K562 (cell line): ENCODE data around the gene KLRC2. TPM values are rescaled to one million over a fixed set of nuclear protein-coding genes. Genes with fewer than 3 reads are reported as not detected.

ENCODE experiments used
- ATAC-seq: fragments of 200-7000 bp; cut with Tn5 transposase; 3 replicates; pipeline ENCODE4 v1.9.1; 2020; ENCODE audit warnings: moderate library complexity
- BruUV-seq: library from RNA; stranded (reverse); fragments of 400-500 nt; replicated peaks from 2 replicates; lab custom pipeline; 2021; lab: Mats Ljungman, UMichigan
- CTCF ChIA-PET: fragments of 300-600 bp; formaldehyde crosslinking; extraction: SDS; loops from one replicate; lab custom pipeline; 2021; ENCODE audit warnings: low intra/inter-chr PET ratio; lab: Yijun Ruan, JAX
- POLR2A ChIA-PET: fragments of 300-600, 350-650 bp; sonication (Branson Sonifier 250); formaldehyde crosslinking; extraction: SDS; loops from one replicate; lab custom pipeline; 2021; ENCODE audit warnings: antibody characterized with exemption, inconsistent platforms; lab: Yijun Ruan, JAX
- DNase-seq, 4 experiments: peaks; one replicate each; pipeline versions ENCODE4 v3.0.0 to v3.0.0-alpha.2; 2011 to 2018; ENCODE audit warnings: low spot score in 3 of 4, mixed read lengths in 3 of 4; ENCODE audit errors: extremely low read depth in 1 of 4
- FAIRE-seq: peaks from 2 replicates; lab custom pipeline; 2011; peaks lifted over from hg19 to GRCh38; lab: Jason Lieb, UNC
- H2AFZ ChIP-seq: 2 replicates; pipeline ENCODE4 v1.6.0; 2011; ENCODE audit warnings: low read depth, low read length, control low read depth, inconsistent platforms
- H3K27ac ChIP-seq: fragments of 200-600 bp; 3 replicates; pipeline ENCODE4 v1.8.0; 2011; ENCODE audit warnings: low read depth, mild to moderate bottlenecking, control low read depth, inconsistent platforms, low read length, moderate library complexity, mixed read lengths; ENCODE audit errors: extremely low read depth
- H3K27me3 ChIP-seq, 2 experiments: fragments of 300-600 bp in 1 of 2; 2 replicates in 1 of 2; 3 replicates in 1 of 2; pipeline versions ENCODE4 v1.6.0 to v1.8.0; 2011; ENCODE audit warnings: inconsistent platforms in 2 of 2, low read length in 2 of 2, mild to moderate bottlenecking in 1 of 2, mixed read lengths in 1 of 2, moderate library complexity in 1 of 2; ENCODE audit not compliant: control insufficient read depth in 2 of 2, insufficient read depth in 2 of 2
- H3K36me3 ChIP-seq: fragments of 300-600 bp; 3 replicates; pipeline ENCODE4 v1.8.0; 2011; ENCODE audit warnings: mild to moderate bottlenecking, low read length, inconsistent platforms; ENCODE audit not compliant: control insufficient read depth, insufficient read depth
- H3K4me1 ChIP-seq, 2 experiments: fragments of 200-600 bp in 1 of 2; replicated peaks in 1 of 2; 2 replicates in 1 of 2; 3 replicates in 1 of 2; pipeline versions ENCODE4 v1.5.1 to v1.8.0; 2011; ENCODE audit warnings: inconsistent platforms in 2 of 2, low read length in 2 of 2, mild to moderate bottlenecking in 1 of 2, mixed read lengths in 1 of 2, moderate library complexity in 1 of 2; ENCODE audit not compliant: control insufficient read depth in 2 of 2, insufficient read depth in 2 of 2
- H3K4me2 ChIP-seq: 2 replicates; pipeline ENCODE4 v1.6.1; 2011; ENCODE audit warnings: low read length, control low read depth, inconsistent platforms, mixed read lengths; ENCODE audit not compliant: insufficient read depth
- H3K4me3 ChIP-seq: fragments of 200-600 bp; sonication (generic), shearing (Covaris generic); 2 replicates; pipeline ENCODE4 v1.5.1; 2016; ENCODE audit warnings: control low read depth, inconsistent platforms
- H3K79me2 ChIP-seq: fragments of 200-600 bp; 3 replicates; pipeline ENCODE4 v1.8.0; 2011; ENCODE audit warnings: low read length, inconsistent platforms; ENCODE audit not compliant: control insufficient read depth, insufficient read depth
- H3K9ac ChIP-seq, 2 experiments: 2 replicates each; pipeline versions ENCODE4 v1.6.0 to v1.6.1; 2011; ENCODE audit warnings: low read depth in 2 of 2, low read length in 2 of 2, control low read depth in 1 of 2, inconsistent platforms in 1 of 2, mild to moderate bottlenecking in 1 of 2, mixed read lengths in 1 of 2; ENCODE audit not compliant: insufficient read depth in 1 of 2
- H3K9me1 ChIP-seq: one replicate; pipeline ENCODE4 v1.6.0; 2011; ENCODE audit warnings: inconsistent platforms, mild to moderate bottlenecking, low read length, moderate library complexity; ENCODE audit not compliant: control insufficient read depth, insufficient read depth
- H3K9me3 ChIP-seq: replicated peaks from 2 replicates; pipeline ENCODE4 v1.5.1; 2011; ENCODE audit warnings: low read depth, low read length, inconsistent platforms; ENCODE audit not compliant: control insufficient read depth, insufficient read depth
- H4K20me1 ChIP-seq: replicated peaks from 2 replicates; pipeline ENCODE4 v1.6.1; 2011; ENCODE audit warnings: low read length, inconsistent platforms, mixed read lengths; ENCODE audit not compliant: control insufficient read depth, insufficient read depth
- ARID3A ChIP-seq: IDR thresholded peaks from 2 replicates; pipeline ENCODE4 v1.6.1; 2012; ENCODE audit warnings: low read depth, low read length, improper control_type of control experiment, borderline replicate concordance
- ETV1 ChIP-seq: fragments of 450-650 bp; conservative IDR thresholded peaks from 2 replicates; pipeline ENCODE4 v1.6.1; 2016; ENCODE audit warnings: missing genetic modification characterization, control low read depth, low read depth, missing compliant biosample characterization
- FOSL1 ChIP-seq: fragments of 200-800 bp; sonication (Bioruptor generic); conservative IDR thresholded peaks from 2 replicates; pipeline ENCODE4 v1.6.1; 2016; ENCODE audit warnings: missing genetic modification characterization, missing compliant biosample characterization
- GABPB1 ChIP-seq: sonication (generic); formaldehyde crosslinking; IDR thresholded peaks from 2 replicates; pipeline ENCODE4 v1.8.0; 2022; ENCODE audit warnings: mild to moderate bottlenecking, missing genetic modification reagents
- HDAC6 ChIP-seq: IDR thresholded peaks from 2 replicates; pipeline ENCODE4 v1.6.1; 2012; ENCODE audit warnings: low read depth, mild to moderate bottlenecking, control low read depth, inconsistent platforms, low read length, moderate library complexity
- HDGF ChIP-seq: fragments of 450-650 bp; IDR thresholded peaks from 2 replicates; pipeline ENCODE4 v1.6.1; 2016
- HEY1 ChIP-seq: fragments of 250-450 bp; sonication (Bioruptor Pico); IDR thresholded peaks from 2 replicates; pipeline ENCODE4 v1.5.0; 2020; ENCODE audit warnings: mild to moderate bottlenecking, moderate library complexity, borderline replicate concordance
- HMG20A ChIP-seq: fragments of 450-650 bp; formaldehyde crosslinking; conservative IDR thresholded peaks from 2 replicates; pipeline ENCODE4 v1.4.0; 2020; ENCODE audit warnings: mild to moderate bottlenecking, mixed read lengths
- MTA3 ChIP-seq: fragments of 450-650 bp; formaldehyde crosslinking; IDR thresholded peaks from 2 replicates; pipeline ENCODE4 v1.6.1; 2017; ENCODE audit warnings: mild to moderate bottlenecking, borderline replicate concordance
- NCOA2 ChIP-seq, 2 experiments: fragments of 450-650 bp; IDR thresholded peaks; 2 replicates each; pipeline ENCODE4 v1.6.1; 2018; ENCODE audit warnings: mild to moderate bottlenecking in 2 of 2, moderate library complexity in 1 of 2; ENCODE audit not compliant: partially characterized antibody in 2 of 2
- PHF8 ChIP-seq: fragments of 200-600 bp; sonication (generic); IDR thresholded peaks from 2 replicates; pipeline ENCODE4 v1.6.1; 2012; ENCODE audit warnings: mixed run types, mild to moderate bottlenecking, inconsistent platforms, low read length, moderate library complexity, borderline replicate concordance
- POLR2AphosphoS2 ChIP-seq: IDR thresholded peaks from 2 replicates; pipeline ENCODE4 v1.6.1; 2012; ENCODE audit warnings: low read length, improper control_type of control experiment
- RAD21 ChIP-seq, 2 experiments: fragments of 250-450 bp in 1 of 2; fragments of 450-650 bp in 1 of 2; sonication (Bioruptor Pico) in 1 of 2; formaldehyde crosslinking in 1 of 2; IDR thresholded peaks in 1 of 2; conservative IDR thresholded peaks in 1 of 2; 2 replicates each; pipeline versions ENCODE4 v1.4.0 to v1.8.0; 2020 to 2022; ENCODE audit warnings: mild to moderate bottlenecking in 2 of 2, moderate library complexity in 1 of 2
- RB1 ChIP-seq: fragments of 450-650 bp; IDR thresholded peaks from 2 replicates; pipeline ENCODE4 v1.6.1; 2017; ENCODE audit warnings: low read depth, mild to moderate bottlenecking
- TCF3 ChIP-seq: sonication (generic); formaldehyde crosslinking; IDR thresholded peaks from 2 replicates; pipeline ENCODE4 v1.4.0; 2020; ENCODE audit warnings: mild to moderate bottlenecking, missing genetic modification reagents
- TCF7 ChIP-seq: sonication (generic); IDR thresholded peaks from 2 replicates; pipeline ENCODE4 v1.6.1; 2016; ENCODE audit warnings: antibody characterized with exemption, borderline replicate concordance
- TEAD4 ChIP-seq, 2 experiments: sonication (generic) in 1 of 2; formaldehyde crosslinking in 1 of 2; IDR thresholded peaks; 2 replicates each; pipeline versions ENCODE4 v1.6.1 to v1.8.0; 2012 to 2022; ENCODE audit warnings: borderline replicate concordance in 1 of 2, inconsistent platforms in 1 of 2, low read length in 1 of 2, mild to moderate bottlenecking in 1 of 2, missing genetic modification reagents in 1 of 2
- ZC3H11A ChIP-seq: IDR thresholded peaks from 2 replicates; pipeline ENCODE4 v1.6.1; 2012; ENCODE audit warnings: low read depth, low read length, improper control_type of control experiment
- ZFP1 ChIP-seq: fragments of 450-650 bp; formaldehyde crosslinking; IDR thresholded peaks from 2 replicates; pipeline ENCODE4 v1.4.0; 2020; ENCODE audit warnings: mild to moderate bottlenecking, mixed read lengths
- ZNF3 ChIP-seq: fragments of 250-450 bp; sonication (Bioruptor Pico); IDR thresholded peaks from 2 replicates; pipeline ENCODE4 v1.5.0; 2021; ENCODE audit warnings: mild to moderate bottlenecking, moderate library complexity
- ZNF354B ChIP-seq: fragments of 250-450 bp; sonication (Bioruptor Pico); IDR thresholded peaks from 2 replicates; pipeline ENCODE4 v1.4.0; 2020
- ZNF655 ChIP-seq: fragments of 250-450 bp; sonication (Bioruptor Pico); IDR thresholded peaks from 2 replicates; pipeline ENCODE4 v1.5.0; 2021
- ZNF717 ChIP-seq: fragments of 250-450 bp; sonication (Bioruptor Pico); IDR thresholded peaks from 2 replicates; pipeline ENCODE4 v1.5.0; 2021
- WGBS: fragments of 100-300 bp; shearing (Covaris generic); methylation state at CpG from one replicate; pipeline ENCODE4 v1.1.6; 2016; ENCODE audit warnings: low coverage, mixed read lengths; ENCODE audit not compliant: insufficient coverage; ENCODE audit errors: missing lambda C conversion rate; 5-methylcytosine and 5-hydroxymethylcytosine counted together
- in situ Hi-C: fragments of 300-500 bp; cut with MboI; formaldehyde crosslinking; loops from 4 replicates; pipeline ENCODE4 v1.15.0; 2018; ENCODE audit warnings: inconsistent platforms, mixed read lengths
- intact Hi-C: fragments of 100-400 bp; cut with micrococcal nuclease; formaldehyde crosslinking; loops from 2 replicates; pipeline ENCODE4 v1.14.2; 2022
- polyA plus RNA-seq, 8 experiments: library from polyadenylated mRNA; depleted of rRNA in 4 of 8; stranded (reverse) in 5 of 8; unstranded in 3 of 8; fragments of >200 nt; fragmentation: Nextera tagmentation in 2 of 8; fragmentation: Illumina TruSeq in 1 of 8; extraction: Ambion mirVana in 2 of 8; extraction: Trizol in 1 of 8; gene quantifications; 2 replicates each; pipeline versions ENCODE4 v1.2.1 to v1.2.3, GENCODE V29; 2011 to 2014; ENCODE audit warnings: inconsistent platforms in 1 of 8, missing spikeins in 1 of 8
- total RNA-seq, 7 experiments: library from RNA; depleted of rRNA in 6 of 7; stranded (reverse); fragments of >200 nt in 6 of 7; fragmentation: Illumina TruSeq in 2 of 7; extraction: Trizol in 2 of 7; gene quantifications; 2 replicates each; pipeline versions ENCODE4 v1.2.1 to v1.2.3, GENCODE V29; 2011 to 2021; ENCODE audit warnings: low replicate concordance in 1 of 7

The KLRC2 gene
- total and polyA plus RNA-seq, 9 of the 15 experiments (the other 6 are each of a cell fraction or from before 2014, with no cell fraction given), result not detected

GRCh38 chr12:10409392-10409791 lies 26.4 kb downstream of the KLRC2 start, which contains the start of gene KLRC4:
Gene KLRC4 (minus strand): TSS chr12:10409757. CDS start chr12:10409575, 182 bp downstream.
- Histone ChIP-seq H3K9me1 (no peaks in the 10 kb centered on the region), H3K36me3 (no peaks in the 10 kb centered on the region), H3K27me3 (no peaks in the 10 kb centered on the region), H3K4me1 (peaks cover 0 to 3% of the 10 kb centered on the region in 2 experiments; a peak in 1 of 5 replicates), H3K4me3 (no peak within 1 kb of the TSS), H3K9me3 (no peaks in the 10 kb centered on the region), H2AFZ (peak within 1 kb of the TSS; percentile 53; the same call in 1 of the 2 replicates), H3K79me2 (no peaks in the 10 kb centered on the region), H4K20me1 (no peaks in the 10 kb centered on the region), H3K4me2 (no peak within 1 kb of the TSS), H3K9ac (no peak within 1 kb of the TSS), H3K27ac (no peak within 1 kb of the TSS)
- ATAC-seq (peak; percentile 90), DNase-seq (peak in 2 of 4 experiments; percentile 6 to 59), FAIRE-seq (peak; percentile 72)
- BruUV-seq, result no TSS peak
- ChIA-PET CTCF (no interaction called here), POLR2A (no interaction called here)
- WGBS, result 30% methylated on average over 1 of the region's 1 CpG
- intact Hi-C loops (no loop called here), in situ Hi-C loops (loop anchor here (5.0 kb wide), 1 partner anchor 48 kb away; no protein-coding TSS in a partner anchor)
- no peak for TF ChIP-seq PHF8
- no peak for TF ChIP-seq FOSL1 (tag)
- no peak for TF ChIP-seq HEY1 (CRISPR knock-in tag)
- no peak for TF ChIP-seq RB1
- no peak for TF ChIP-seq ZC3H11A
- no peak for TF ChIP-seq GABPB1 (CRISPR knock-in tag)
- no peak for TF ChIP-seq ETV1 (tag)
- TF ChIP-seq ZNF717 (CRISPR knock-in tag), result no peak
- TF ChIP-seq ZNF354B (CRISPR knock-in tag), result no peak
- TF ChIP-seq HDAC6, result no peak
- TF ChIP-seq HDGF, result no peak
- TF ChIP-seq RAD21 (CRISPR knock-in tag; conservative IDR thresholded peaks at IDR 0.05 in 1 of 2, IDR thresholded peaks at IDR 0.05 in 1 of 2), result 0 out of 4 replicates have a peak, but pooled peaks of 1 of the 2 experiments have one; percentile 9
- no peak for TF ChIP-seq HMG20A (CRISPR knock-in tag)
- TF ChIP-seq POLR2AphosphoS2, result no peak
- no peak for TF ChIP-seq MTA3
- TF ChIP-seq ZNF3, result no peak
- 0 out of 2 replicates have a peak, but pooled peaks have one; percentile 18 for TF ChIP-seq ARID3A
- 0 out of 2 replicates have a peak, but pooled peaks have one; percentile 31 for TF ChIP-seq TEAD4 (IDR thresholded peaks at IDR 0.05; ENCODE audit: low read length)
- no peak for TF ChIP-seq TEAD4 (CRISPR knock-in tag; IDR thresholded peaks at IDR 0.05; ENCODE audit: borderline replicate concordance)
- no peak for TF ChIP-seq ZNF655 (CRISPR knock-in tag)
- TF ChIP-seq TCF7, result no peak
- TF ChIP-seq TCF3 (CRISPR knock-in tag), result no peak
- TF ChIP-seq ZFP1, result no peak
- peak in 1 of 2 experiments; percentile 97 for TF ChIP-seq NCOA2 (IDR thresholded peaks at IDR 0.05; ENCODE audit: partially characterized antibody in 2 of 2)
